SKM-1 treated with dmso at 0.1 percent for 144 hours (cell line): ENCODE results near the gene NRXN3.

Source experiments
- DNase-seq: peaks from one replicate; lab custom pipeline; 2025; ENCODE audit not compliant: unreplicated experiment; lab: John Stamatoyannopoulos, UW

The NRXN3 gene

DNA sequence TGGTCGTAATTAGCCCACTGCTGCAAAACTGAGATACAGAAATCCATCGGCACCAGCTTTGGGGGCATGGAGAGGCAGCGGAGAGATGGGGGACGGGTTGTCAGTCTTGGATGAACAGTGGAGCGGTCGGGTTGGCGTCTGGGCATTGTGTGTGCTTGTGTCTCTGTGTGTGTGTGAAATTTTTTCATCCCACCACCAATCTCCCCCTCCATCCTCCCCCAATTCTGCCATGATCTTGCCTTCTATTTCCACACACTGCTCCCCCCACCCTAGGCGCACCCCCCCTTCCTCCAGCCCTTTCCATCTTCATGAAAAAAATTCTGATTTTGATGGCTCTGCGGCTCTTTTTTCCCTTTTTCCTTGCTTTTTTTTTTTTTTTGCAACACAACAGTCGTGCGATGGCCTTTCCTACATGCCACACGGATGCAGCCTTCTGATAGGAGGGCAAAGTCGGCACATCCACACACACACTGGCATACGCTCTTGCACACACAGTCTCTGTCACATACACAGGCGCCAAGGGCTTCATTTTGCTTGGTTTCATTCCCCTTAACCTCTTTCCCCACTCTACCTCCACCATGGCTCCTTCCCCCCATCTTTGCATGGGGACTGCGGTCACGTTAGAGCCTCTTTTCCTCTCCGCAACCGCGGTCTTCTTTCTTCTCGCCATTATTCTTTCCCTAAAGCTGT, 3.3 kb downstream of the NRXN3 start:
- no peak for DNase-seq

- no peak for DNase-seq
These were observed 5.2 kb downstream of the NRXN3 start for GRCh38 chr14:78175412-78175811.

DNA sequence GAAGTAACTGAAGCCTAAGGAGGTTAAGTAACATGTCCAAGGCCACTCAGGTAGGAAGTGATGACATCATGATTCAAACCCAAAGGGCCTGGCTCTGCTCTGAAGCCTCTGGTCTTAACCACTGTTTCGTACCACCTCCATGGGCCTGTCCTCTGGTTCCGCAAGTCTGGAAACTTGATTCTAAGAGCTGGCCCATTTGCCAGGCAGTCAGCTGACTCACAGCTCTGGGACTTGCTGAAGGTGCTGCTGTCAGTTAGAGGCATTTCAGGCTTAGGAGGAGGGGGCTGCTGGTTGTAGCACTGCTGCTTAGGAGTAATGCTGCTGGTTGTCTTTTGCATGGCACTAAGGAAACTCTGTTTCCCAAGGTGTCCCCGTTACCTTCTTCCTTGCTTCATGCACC, 7.9 kb downstream of the NRXN3 start:
- DNase-seq = no peak

DNA sequence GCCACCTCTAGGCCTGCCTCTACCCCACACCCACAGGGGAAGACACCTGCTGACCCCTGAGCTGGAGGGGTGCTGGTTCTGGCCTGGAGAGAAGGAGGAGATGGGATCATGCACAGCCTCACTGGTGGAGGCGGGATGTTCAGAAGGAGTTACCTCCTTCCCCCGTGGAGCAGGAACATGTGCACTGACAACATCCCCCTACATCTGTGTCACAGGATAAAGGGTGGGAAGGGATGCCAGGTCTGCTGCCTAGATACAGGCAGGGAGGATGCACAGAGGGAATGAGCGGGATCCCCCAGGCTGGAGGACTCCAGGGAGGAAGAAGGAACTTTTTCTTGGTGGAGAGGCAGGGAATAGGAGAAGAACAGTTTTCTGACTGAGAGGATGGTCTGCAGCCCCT, 8.8 kb downstream of the NRXN3 start:
- no peak for DNase-seq

DNA sequence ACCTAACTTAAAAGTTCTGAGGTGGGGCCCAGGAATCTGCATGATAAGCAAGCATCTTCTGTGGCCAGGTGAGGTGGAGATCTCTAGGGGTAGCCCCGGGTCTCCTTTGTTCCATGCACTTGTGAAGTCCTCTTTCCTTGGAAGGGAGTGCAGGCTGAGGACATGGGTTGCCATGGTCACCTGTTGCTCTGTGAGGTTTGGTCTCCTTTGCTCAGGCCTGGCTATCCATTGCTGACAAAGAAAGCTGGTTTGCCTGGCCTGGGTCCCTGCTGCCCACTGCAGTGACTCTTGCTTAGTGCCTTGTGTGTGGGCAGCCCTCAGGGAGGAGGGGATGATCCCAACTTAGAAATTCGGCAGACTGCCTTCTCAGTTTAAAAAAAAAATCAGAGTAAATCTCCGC, 11.1 kb downstream of the NRXN3 start:
- no peak for DNase-seq

DNA sequence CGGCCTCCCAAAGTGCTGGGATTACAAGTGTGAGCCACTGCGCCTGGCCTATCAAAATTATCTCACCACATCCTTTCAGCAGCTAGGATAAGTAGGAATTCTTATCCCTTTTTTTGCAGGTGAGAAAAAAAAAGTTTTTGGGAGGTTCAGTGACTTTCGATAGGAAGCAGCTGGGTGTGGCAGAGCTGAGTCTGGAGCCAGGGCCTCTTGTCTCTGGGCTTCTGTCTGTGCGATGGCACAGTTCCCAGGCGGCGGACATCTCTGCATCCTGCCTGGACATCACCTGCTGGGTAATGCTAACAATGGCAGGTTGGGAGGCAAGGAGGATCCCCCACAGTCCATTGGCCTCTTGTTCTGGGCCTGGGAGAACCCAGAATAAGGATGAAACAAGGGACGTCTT, 12.5 kb downstream of the NRXN3 start:
- DNase-seq = no peak

GRCh38 chr14:78184157-78184556, 14.0 kb downstream of the NRXN3 start:
- no peak for DNase-seq

GRCh38 chr14:78186277-78186676, 16.1 kb downstream of the NRXN3 start:
- DNase-seq = no peak

DNA sequence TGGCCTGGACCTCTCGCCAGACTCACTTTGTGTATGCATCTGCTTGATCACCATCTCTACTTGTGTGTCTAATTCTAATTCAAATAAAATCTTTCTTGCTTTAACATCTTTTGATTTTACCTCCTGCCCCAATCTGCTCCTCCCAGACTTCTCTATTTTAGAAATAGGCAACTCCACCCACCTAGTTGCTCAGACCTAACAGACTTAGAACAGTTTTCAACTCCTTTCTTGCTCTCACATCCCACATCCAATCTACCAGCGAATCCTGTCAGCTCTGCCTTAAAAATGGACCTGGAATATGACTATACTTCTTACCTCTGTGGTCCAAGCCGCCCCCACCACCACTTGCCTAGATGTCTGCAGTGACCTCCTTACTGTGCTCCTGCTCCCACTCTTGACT, 18.7 kb downstream of the NRXN3 start:
- DNase-seq = no peak

DNA sequence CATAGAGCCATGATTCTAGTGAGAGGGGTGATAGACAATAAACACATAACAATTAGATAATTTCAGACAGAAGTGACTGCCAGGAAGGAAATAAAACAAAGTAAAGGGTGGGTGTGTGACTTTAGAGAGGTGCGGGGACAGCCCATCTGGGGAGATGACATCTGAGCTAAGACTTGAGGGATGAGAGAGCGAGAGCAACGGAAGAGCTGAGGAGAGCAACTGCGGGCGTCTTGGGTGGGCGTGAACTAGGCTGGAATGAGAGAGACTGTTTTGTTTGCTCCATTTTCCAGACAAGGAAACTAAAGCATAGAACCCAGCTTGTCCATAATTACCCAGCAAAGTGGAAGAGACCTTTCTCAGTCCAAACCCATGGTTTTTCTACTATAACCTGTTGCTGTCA, 25.3 kb downstream of the NRXN3 start:
- DNase-seq = no peak

- DNase-seq = no peak
These were observed 26.1 kb downstream of the NRXN3 start for GRCh38 chr14:78196323-78196722.

DNA sequence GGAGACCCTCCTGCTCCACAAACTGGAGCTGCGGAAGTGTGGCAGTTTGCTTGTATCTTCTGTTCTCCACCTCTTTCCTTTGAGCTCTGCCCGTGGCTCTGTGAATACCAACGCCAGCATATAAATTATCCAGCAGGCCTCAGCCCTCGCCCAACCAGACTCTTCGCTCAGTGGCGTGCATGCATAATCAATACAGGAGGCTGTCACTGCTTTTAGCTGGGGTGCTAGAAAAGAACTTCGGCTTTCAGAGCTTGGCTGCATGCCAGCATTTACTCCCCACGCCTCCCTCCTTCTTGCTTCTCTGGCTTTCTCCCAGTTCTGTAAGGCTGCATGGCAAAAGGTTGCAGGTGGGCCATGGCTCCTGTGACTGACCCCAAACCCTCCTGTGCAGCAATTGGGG, 26.9 kb downstream of the NRXN3 start:
- DNase-seq = no peak

GRCh38 chr14:78202163-78202562, 32.0 kb downstream of the NRXN3 start:
- no peak for DNase-seq

- DNase-seq = no peak
These were observed 32.8 kb downstream of the NRXN3 start for GRCh38 chr14:78202976-78203375.

DNA sequence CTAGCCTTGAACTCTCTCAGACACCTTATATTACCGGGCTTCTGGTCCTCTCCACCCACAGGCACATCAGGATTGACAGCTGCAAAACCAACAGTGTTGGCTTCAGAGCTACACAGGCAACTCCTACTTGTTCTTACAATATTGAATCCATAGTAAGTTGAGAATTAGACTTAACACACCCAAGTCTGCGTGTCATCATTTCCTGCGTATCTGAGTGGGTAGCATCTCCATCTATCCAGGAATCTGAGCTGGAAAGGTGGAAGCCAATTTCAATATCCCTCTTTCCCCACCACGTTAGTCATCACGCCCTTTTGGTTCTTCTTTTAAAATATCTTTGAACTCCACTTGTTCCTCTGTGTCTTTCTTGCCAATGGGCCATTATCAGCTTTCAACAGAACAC, 37.2 kb downstream of the NRXN3 start:
- no peak for DNase-seq

- DNase-seq = no peak
These were observed 50.1 kb downstream of the NRXN3 start for GRCh38 chr14:78220273-78220672.

DNA sequence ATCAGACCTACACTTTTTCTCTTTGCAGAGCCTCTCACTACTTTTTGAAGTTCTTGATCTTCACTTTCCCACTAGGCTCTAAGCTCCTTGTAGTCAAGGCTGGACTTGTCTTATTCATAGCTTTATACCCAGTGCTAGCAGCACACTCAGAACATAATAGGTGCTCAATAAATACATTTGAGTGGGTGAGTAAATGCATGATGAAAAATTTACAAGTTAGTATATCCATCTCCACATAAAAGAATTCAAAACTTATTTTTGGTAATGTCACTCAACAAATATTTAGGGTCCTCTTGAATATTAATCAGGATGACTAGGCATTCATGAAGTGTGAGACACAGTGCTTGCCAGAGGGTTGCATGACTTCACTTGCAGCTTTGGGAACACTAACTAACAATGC, 52.6 kb downstream of the NRXN3 start:
- no peak for DNase-seq

GRCh38 chr14:78227248-78228077, 57.3 kb downstream of the NRXN3 start:
- DNase-seq = no peak

DNA sequence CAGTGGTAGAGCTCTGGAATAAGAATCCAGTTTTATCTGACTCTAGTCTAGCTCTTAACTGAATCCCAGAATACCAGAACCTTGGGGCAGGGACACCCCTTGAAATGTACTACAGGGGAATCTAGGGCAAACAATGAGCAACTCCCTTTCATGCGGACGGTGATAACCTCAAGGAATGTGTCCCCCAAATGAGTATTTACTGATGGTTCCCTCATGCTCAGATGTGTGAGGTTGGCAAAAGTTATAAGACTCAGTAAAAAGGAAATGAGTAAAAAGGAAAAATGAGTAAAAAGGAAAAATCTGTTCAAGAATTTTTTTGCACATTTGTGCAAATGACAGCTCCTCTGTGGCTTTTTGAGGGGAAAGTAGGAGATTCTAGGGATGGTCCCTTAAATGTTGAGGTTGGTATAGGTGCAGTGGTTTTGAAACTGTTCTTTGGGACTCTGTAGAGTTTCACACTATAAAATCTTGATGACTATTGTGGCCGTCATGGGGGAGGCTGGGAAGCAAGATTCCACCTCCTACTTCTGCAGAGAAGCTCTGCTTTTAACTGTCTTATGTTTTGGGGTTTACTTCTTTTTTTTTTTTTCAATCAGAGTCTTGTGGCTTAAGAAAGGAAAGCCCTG, 58.6 kb downstream of the NRXN3 start:
- DNase-seq = no peak

DNA sequence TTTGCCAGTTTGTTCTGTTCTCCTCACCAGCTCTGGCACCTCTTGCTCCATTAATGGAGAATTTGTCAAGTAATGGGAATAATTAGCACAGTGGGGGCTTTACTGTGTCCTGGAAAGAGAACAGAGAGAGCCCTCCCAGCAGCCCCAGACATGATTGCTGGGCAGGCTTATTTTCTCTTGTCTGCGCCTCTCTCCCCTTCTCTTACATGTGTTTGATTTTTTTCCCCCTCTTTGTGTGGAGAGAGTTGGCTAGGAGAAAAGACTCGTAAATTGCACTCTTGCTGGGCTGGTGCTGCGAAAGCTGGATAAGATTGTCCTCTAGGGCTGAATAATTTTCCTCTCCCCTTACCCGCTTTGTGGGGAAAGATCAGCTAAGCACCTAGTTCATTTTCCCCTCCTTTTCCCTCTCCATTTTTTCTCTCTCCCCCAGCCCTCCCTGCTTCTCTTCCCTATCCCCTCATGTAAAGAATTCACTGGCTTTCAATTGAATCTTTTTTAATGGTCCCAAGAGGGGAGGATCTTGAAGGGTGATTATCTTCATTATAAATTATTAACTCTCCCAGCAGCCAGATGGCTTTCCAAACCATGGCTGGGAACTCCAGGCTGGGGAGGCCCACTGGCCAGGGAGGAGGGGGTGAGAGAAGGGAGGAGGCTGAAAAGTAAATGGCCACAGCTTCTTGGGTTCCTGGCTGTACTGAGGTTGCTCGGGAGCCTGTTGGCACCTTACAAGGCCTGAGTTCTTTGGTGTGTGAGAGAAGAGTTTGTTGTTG, 62.2 kb downstream of the NRXN3 start:
- no peak for DNase-seq

- DNase-seq = no peak
These were observed 68.0 kb downstream of the NRXN3 start for GRCh38 chr14:78238141-78238540.
